K562 (cell line): ENCODE results near the gene CDC42BPB. TPM values are rescaled to one million over a fixed set of nuclear protein-coding genes. Genes with fewer than 3 reads are reported as not detected.

Experiments
- ATAC-seq: fragments of 200-7000 bp; cut with Tn5 transposase; 3 replicates; pipeline ENCODE4 v1.9.1; 2020; ENCODE audit warnings: moderate library complexity
- BruUV-seq: library from RNA; stranded (reverse); fragments of 400-500 nt; replicated peaks from 2 replicates; lab custom pipeline; 2021; lab: Mats Ljungman, UMichigan
- CTCF ChIA-PET: fragments of 300-600 bp; formaldehyde crosslinking; extraction: SDS; loops from one replicate; lab custom pipeline; 2021; ENCODE audit warnings: low intra/inter-chr PET ratio; lab: Yijun Ruan, JAX
- POLR2A ChIA-PET: fragments of 300-600, 350-650 bp; sonication (Branson Sonifier 250); formaldehyde crosslinking; extraction: SDS; loops from one replicate; lab custom pipeline; 2021; ENCODE audit warnings: antibody characterized with exemption, inconsistent platforms; lab: Yijun Ruan, JAX
- DNase-seq, 4 experiments: peaks; one replicate each; pipeline versions ENCODE4 v3.0.0 to v3.0.0-alpha.2; 2011 to 2018; ENCODE audit warnings: low spot score in 3 of 4, mixed read lengths in 3 of 4; ENCODE audit errors: extremely low read depth in 1 of 4
- FAIRE-seq: peaks from 2 replicates; lab custom pipeline; 2011; peaks lifted over from hg19 to GRCh38; lab: Jason Lieb, UNC
- H2AFZ ChIP-seq: 2 replicates; pipeline ENCODE4 v1.6.0; 2011; ENCODE audit warnings: low read depth, low read length, control low read depth, inconsistent platforms
- H3K27ac ChIP-seq: fragments of 200-600 bp; 3 replicates; pipeline ENCODE4 v1.8.0; 2011; ENCODE audit warnings: low read depth, mild to moderate bottlenecking, control low read depth, inconsistent platforms, low read length, moderate library complexity, mixed read lengths; ENCODE audit errors: extremely low read depth
- H3K27me3 ChIP-seq, 2 experiments: fragments of 300-600 bp in 1 of 2; 2 replicates in 1 of 2; 3 replicates in 1 of 2; pipeline versions ENCODE4 v1.6.0 to v1.8.0; 2011; ENCODE audit warnings: inconsistent platforms in 2 of 2, low read length in 2 of 2, mild to moderate bottlenecking in 1 of 2, mixed read lengths in 1 of 2, moderate library complexity in 1 of 2; ENCODE audit not compliant: control insufficient read depth in 2 of 2, insufficient read depth in 2 of 2
- H3K36me3 ChIP-seq: fragments of 300-600 bp; 3 replicates; pipeline ENCODE4 v1.8.0; 2011; ENCODE audit warnings: mild to moderate bottlenecking, low read length, inconsistent platforms; ENCODE audit not compliant: control insufficient read depth, insufficient read depth
- H3K4me1 ChIP-seq, 2 experiments: fragments of 200-600 bp in 1 of 2; replicated peaks in 1 of 2; 2 replicates in 1 of 2; 3 replicates in 1 of 2; pipeline versions ENCODE4 v1.5.1 to v1.8.0; 2011; ENCODE audit warnings: inconsistent platforms in 2 of 2, low read length in 2 of 2, mild to moderate bottlenecking in 1 of 2, mixed read lengths in 1 of 2, moderate library complexity in 1 of 2; ENCODE audit not compliant: control insufficient read depth in 2 of 2, insufficient read depth in 2 of 2
- H3K4me2 ChIP-seq: 2 replicates; pipeline ENCODE4 v1.6.1; 2011; ENCODE audit warnings: low read length, control low read depth, inconsistent platforms, mixed read lengths; ENCODE audit not compliant: insufficient read depth
- H3K4me3 ChIP-seq: fragments of 200-600 bp; sonication (generic), shearing (Covaris generic); 2 replicates; pipeline ENCODE4 v1.5.1; 2016; ENCODE audit warnings: control low read depth, inconsistent platforms
- H3K79me2 ChIP-seq: fragments of 200-600 bp; 3 replicates; pipeline ENCODE4 v1.8.0; 2011; ENCODE audit warnings: low read length, inconsistent platforms; ENCODE audit not compliant: control insufficient read depth, insufficient read depth
- H3K9ac ChIP-seq, 2 experiments: 2 replicates each; pipeline versions ENCODE4 v1.6.0 to v1.6.1; 2011; ENCODE audit warnings: low read depth in 2 of 2, low read length in 2 of 2, control low read depth in 1 of 2, inconsistent platforms in 1 of 2, mild to moderate bottlenecking in 1 of 2, mixed read lengths in 1 of 2; ENCODE audit not compliant: insufficient read depth in 1 of 2
- H3K9me1 ChIP-seq: one replicate; pipeline ENCODE4 v1.6.0; 2011; ENCODE audit warnings: inconsistent platforms, mild to moderate bottlenecking, low read length, moderate library complexity; ENCODE audit not compliant: control insufficient read depth, insufficient read depth
- H3K9me3 ChIP-seq: replicated peaks from 2 replicates; pipeline ENCODE4 v1.5.1; 2011; ENCODE audit warnings: low read depth, low read length, inconsistent platforms; ENCODE audit not compliant: control insufficient read depth, insufficient read depth
- H4K20me1 ChIP-seq: replicated peaks from 2 replicates; pipeline ENCODE4 v1.6.1; 2011; ENCODE audit warnings: low read length, inconsistent platforms, mixed read lengths; ENCODE audit not compliant: control insufficient read depth, insufficient read depth
- CBX2 ChIP-seq: fragments of 200-600 bp; sonication (generic); IDR thresholded peaks from one replicate; pipeline ENCODE4 v1.6.1; 2012; ENCODE audit warnings: mild to moderate bottlenecking, low read length, inconsistent platforms; ENCODE audit not compliant: insufficient read depth, poor library complexity, severe bottlenecking
- HEY1 ChIP-seq: fragments of 250-450 bp; sonication (Bioruptor Pico); IDR thresholded peaks from 2 replicates; pipeline ENCODE4 v1.5.0; 2020; ENCODE audit warnings: mild to moderate bottlenecking, moderate library complexity, borderline replicate concordance
- IFI16 ChIP-seq: fragments of 250-450 bp; sonication (Bioruptor Pico); IDR thresholded peaks from 2 replicates; pipeline ENCODE4 v2.1.2; 2022; ENCODE audit warnings: mild to moderate bottlenecking, inconsistent platforms
- KLF1 ChIP-seq: fragments of 450-650 bp; IDR thresholded peaks from 2 replicates; pipeline ENCODE4 v1.6.1; 2016; ENCODE audit warnings: missing genetic modification characterization, missing compliant biosample characterization
- KLF6 ChIP-seq: fragments of 250-450 bp; sonication (Bioruptor Pico); IDR thresholded peaks from 2 replicates; pipeline ENCODE4 v1.4.0; 2020; ENCODE audit warnings: mild to moderate bottlenecking, moderate library complexity, borderline replicate concordance
- NCOA2 ChIP-seq, 2 experiments: fragments of 450-650 bp; IDR thresholded peaks; 2 replicates each; pipeline ENCODE4 v1.6.1; 2018; ENCODE audit warnings: mild to moderate bottlenecking in 2 of 2, moderate library complexity in 1 of 2; ENCODE audit not compliant: partially characterized antibody in 2 of 2
- PHF20 ChIP-seq: fragments of 450-650 bp; IDR thresholded peaks from 2 replicates; pipeline ENCODE4 v1.6.1; 2018; ENCODE audit not compliant: partially characterized antibody
- PTTG1 ChIP-seq: fragments of 450-650 bp; IDR thresholded peaks from 2 replicates; pipeline ENCODE4 v1.6.1; 2016; ENCODE audit warnings: low read depth, mild to moderate bottlenecking, missing genetic modification characterization, missing compliant biosample characterization
- SOX6 ChIP-seq: fragments of 450-650 bp; IDR thresholded peaks from 2 replicates; pipeline ENCODE4 v1.6.1; 2014; ENCODE audit warnings: mild to moderate bottlenecking
- SREBF2 ChIP-seq: sonication (generic); formaldehyde crosslinking; IDR thresholded peaks from 2 replicates; pipeline ENCODE4 v1.4.0; 2020; ENCODE audit warnings: mild to moderate bottlenecking, missing genetic modification reagents
- TAF7 ChIP-seq: fragments of 450-650 bp; IDR thresholded peaks from 2 replicates; pipeline ENCODE4 v1.6.1; 2016; ENCODE audit warnings: missing genetic modification characterization, missing compliant biosample characterization
- ZFP1 ChIP-seq: fragments of 450-650 bp; formaldehyde crosslinking; IDR thresholded peaks from 2 replicates; pipeline ENCODE4 v1.4.0; 2020; ENCODE audit warnings: mild to moderate bottlenecking, mixed read lengths
- ZNF280A ChIP-seq: fragments of 450-650 bp; IDR thresholded peaks from 2 replicates; pipeline ENCODE4 v1.6.1; 2018; ENCODE audit warnings: mild to moderate bottlenecking, low read depth; ENCODE audit not compliant: partially characterized antibody
- ZNF511 ChIP-seq: sonication (generic); formaldehyde crosslinking; IDR thresholded peaks from 2 replicates; pipeline ENCODE4 v1.8.0; 2022; ENCODE audit warnings: mild to moderate bottlenecking, missing genetic modification reagents
- WGBS: fragments of 100-300 bp; shearing (Covaris generic); methylation state at CpG from one replicate; pipeline ENCODE4 v1.1.6; 2016; ENCODE audit warnings: low coverage, mixed read lengths; ENCODE audit not compliant: insufficient coverage; ENCODE audit errors: missing lambda C conversion rate; 5-methylcytosine and 5-hydroxymethylcytosine counted together
- in situ Hi-C: fragments of 300-500 bp; cut with MboI; formaldehyde crosslinking; loops from 4 replicates; pipeline ENCODE4 v1.15.0; 2018; ENCODE audit warnings: inconsistent platforms, mixed read lengths
- intact Hi-C: fragments of 100-400 bp; cut with micrococcal nuclease; formaldehyde crosslinking; loops from 2 replicates; pipeline ENCODE4 v1.14.2; 2022
- polyA plus RNA-seq, 8 experiments: library from polyadenylated mRNA; depleted of rRNA in 4 of 8; stranded (reverse) in 5 of 8; unstranded in 3 of 8; fragments of >200 nt; fragmentation: Nextera tagmentation in 2 of 8; fragmentation: Illumina TruSeq in 1 of 8; extraction: Ambion mirVana in 2 of 8; extraction: Trizol in 1 of 8; gene quantifications; 2 replicates each; pipeline versions ENCODE4 v1.2.1 to v1.2.3, GENCODE V29; 2011 to 2014; ENCODE audit warnings: inconsistent platforms in 1 of 8, missing spikeins in 1 of 8
- total RNA-seq, 7 experiments: library from RNA; depleted of rRNA in 6 of 7; stranded (reverse); fragments of >200 nt in 6 of 7; fragmentation: Illumina TruSeq in 2 of 7; extraction: Trizol in 2 of 7; gene quantifications; 2 replicates each; pipeline versions ENCODE4 v1.2.1 to v1.2.3, GENCODE V29; 2011 to 2021; ENCODE audit warnings: low replicate concordance in 1 of 7
- TF ChIP-seq, protein P1 (sequence below): fragments of 450-650 bp; IDR thresholded peaks from 2 replicates; pipeline ENCODE4 v1.6.1; 2016; ENCODE audit warnings: missing biosample characterization, missing genetic modification characterization

CDC42BPB gene
- total and polyA plus RNA-seq, 9 of the 15 experiments (the other 6 are each of a cell fraction or from before 2014, with no cell fraction given), result 0.07 to 24.3 (median 12.6) TPM

- TF ChIP-seq TAF7 (tag), result no peak
- no peak for TF ChIP-seq ZNF280A
- no peak for TF ChIP-seq NCOA2 (IDR thresholded peaks at IDR 0.05; ENCODE audit: partially characterized antibody in 2 of 2)
- TF ChIP-seq KLF1 (tag), result no peak
- TF ChIP-seq ZNF511 (CRISPR knock-in tag), result no peak
- no peak for TF ChIP-seq PHF20
These were observed 104.2 kb downstream of the CDC42BPB start (continued) for GRCh38 chr14:102953100-102953499.

- H3K36me3 ChIP-seq, result peaks cover 23% of the 10 kb centered on the region; the same call in 1 of the 3 replicates
- BruUV-seq, result no TSS peak
- no peaks in the 10 kb centered on the region for H3K9me1 ChIP-seq
- intact Hi-C loops (no loop called here), in situ Hi-C loops (no loop called here)
- CTCF ChIA-PET, result no interaction called here
- TF ChIP-seq IFI16 (CRISPR knock-in tag), result no peak
- TF ChIP-seq HEY1 (CRISPR knock-in tag), result no peak
- no peak for TF ChIP-seq PTTG1
- TF ChIP-seq, protein P1, sequence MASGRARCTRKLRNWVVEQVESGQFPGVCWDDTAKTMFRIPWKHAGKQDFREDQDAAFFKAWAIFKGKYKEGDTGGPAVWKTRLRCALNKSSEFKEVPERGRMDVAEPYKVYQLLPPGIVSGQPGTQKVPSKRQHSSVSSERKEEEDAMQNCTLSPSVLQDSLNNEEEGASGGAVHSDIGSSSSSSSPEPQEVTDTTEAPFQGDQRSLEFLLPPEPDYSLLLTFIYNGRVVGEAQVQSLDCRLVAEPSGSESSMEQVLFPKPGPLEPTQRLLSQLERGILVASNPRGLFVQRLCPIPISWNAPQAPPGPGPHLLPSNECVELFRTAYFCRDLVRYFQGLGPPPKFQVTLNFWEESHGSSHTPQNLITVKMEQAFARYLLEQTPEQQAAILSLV (tag), result no peak
- no peak for TF ChIP-seq SOX6
- no peak for TF ChIP-seq SREBF2 (CRISPR knock-in tag)
- TF ChIP-seq KLF6 (CRISPR knock-in tag), result no peak
- TF ChIP-seq CBX2, result no peak
- no peak for TF ChIP-seq ZFP1 (CRISPR knock-in tag)
- H3K4me3 ChIP-seq, result no peak overlapping the region
- H4K20me1 ChIP-seq, result no peaks in the 10 kb centered on the region
- H3K27me3 ChIP-seq, result no peaks in the 10 kb centered on the region
- WGBS, result 92% methylated on average over 6 of the region's 6 CpGs
- FAIRE-seq (no peak), ATAC-seq (no peak), DNase-seq (no peak)
- no peak overlapping the region for H2AFZ ChIP-seq
- POLR2A ChIA-PET, result no interaction called here
- H3K4me1 ChIP-seq, result peaks cover 0 to 10% of the 10 kb centered on the region in 2 experiments; a peak in 2 of 5 replicates
- no peaks in the 10 kb centered on the region for H3K9me3 ChIP-seq
- no peaks in the 10 kb centered on the region for H3K79me2 ChIP-seq
- no peak overlapping the region for H3K4me2 ChIP-seq
- no peak overlapping the region for H3K27ac ChIP-seq
- H3K9ac ChIP-seq, result no peak overlapping the region
These were observed 105.1 kb downstream of the CDC42BPB start for GRCh38 chr14:102952276-102952675.
